Ishikawa (cell line): Measurements from ENCODE around the gene SNAPIN.

Source experiments
- CEBPB ChIP-seq: IDR thresholded peaks from 2 replicates; pipeline ENCODE4 v1.6.1; 2012
- EGR1 ChIP-seq: IDR thresholded peaks from 2 replicates; pipeline ENCODE4 v1.6.1; 2012
- FOXM1 ChIP-seq: IDR thresholded peaks from 2 replicates; pipeline ENCODE4 v1.6.1; 2012; ENCODE audit warnings: low read depth, borderline replicate concordance
- MAX ChIP-seq: IDR thresholded peaks from 2 replicates; pipeline ENCODE4 v1.6.1; 2012
- NFIC ChIP-seq: IDR thresholded peaks from 2 replicates; pipeline ENCODE4 v1.6.1; 2012
- RAD21 ChIP-seq: IDR thresholded peaks from 2 replicates; pipeline ENCODE4 v1.6.1; 2012; ENCODE audit warnings: low read depth
- REST ChIP-seq: IDR thresholded peaks from 2 replicates; pipeline ENCODE4 v1.6.1; 2012; ENCODE audit warnings: low read depth, mild to moderate bottlenecking
- TAF1 ChIP-seq: IDR thresholded peaks from 2 replicates; pipeline ENCODE4 v1.6.1; 2012; ENCODE audit warnings: low read depth, mild to moderate bottlenecking
- TCF12 ChIP-seq: IDR thresholded peaks from 2 replicates; pipeline ENCODE4 v1.6.1; 2012; ENCODE audit warnings: low read depth
- TEAD4 ChIP-seq: IDR thresholded peaks from 2 replicates; pipeline ENCODE4 v1.6.1; 2012
- USF1 ChIP-seq: IDR thresholded peaks from 2 replicates; pipeline ENCODE4 v1.6.1; 2012

- TF ChIP-seq TEAD4 (no peak), MAX (no peak), NFIC (no peak), EGR1 (no peak), RAD21 (no peak), REST (no peak), CEBPB (no peak), FOXM1 (no peak), TCF12 (no peak), TAF1 (no peak), USF1 (no peak)
Measured at GRCh38 chr1:153647346-153647714, 11.2 kb upstream of the SNAPIN start.
